ENCODE measurements around the gene OLR1. TPM values are rescaled to one million over a fixed set of nuclear protein-coding genes. Genes with fewer than 3 reads are reported as not detected.

Gene OLR1
- total RNA-seq, 1 experiment from 2014 or later, result not detected

DNA sequence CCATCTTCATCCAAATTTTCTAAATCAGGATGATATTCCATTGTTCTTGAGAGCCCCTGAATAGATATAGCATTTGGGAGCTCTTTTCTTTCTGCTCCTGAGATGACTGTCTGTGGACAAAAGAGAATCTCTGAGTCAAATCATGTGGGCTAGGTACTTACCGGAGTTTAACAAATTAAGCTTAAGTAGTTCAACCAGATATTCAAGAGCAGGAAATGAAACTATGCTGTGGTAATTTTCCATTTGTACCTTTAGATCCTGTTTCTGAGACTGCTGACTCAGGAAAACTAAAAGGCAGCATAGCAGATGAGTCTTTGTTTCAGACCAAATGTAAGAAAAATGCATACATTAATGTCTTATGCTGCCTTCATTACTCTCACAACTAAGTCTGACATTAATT lies 41.9 kb downstream of the OLR1 start, which contains the start of gene CLEC7A:
Gene CLEC7A, minus strand, starts transcription at position 158 of the 400 bp plus-strand sequence. Its CDS starts 117 bp downstream, at position 41.
- POLR2A ChIA-PET, result interaction anchor here (1.6 kb wide), 1 partner anchor 9 kb away, joined by 4 read pairs; no protein-coding TSS in a partner anchor
- Mint-ChIP-seq H3K9me3 (ENCODE audit: unreplicated experiment) (no peaks in the 10 kb centered on the region), H3K36me3 (ENCODE audit: insufficient read depth, unreplicated experiment) (no peaks in the 10 kb centered on the region), H3K4me1 (ENCODE audit: insufficient read depth, unreplicated experiment) (no peaks in the 10 kb centered on the region), H3K4me3 (ENCODE audit: unreplicated experiment) (no peak within 1 kb of the TSS), H3K27me3 (ENCODE audit: insufficient read depth, unreplicated experiment) (no peaks in the 10 kb centered on the region), H3K27ac (ENCODE audit: low read depth, unreplicated experiment) (no peak within 1 kb of the TSS)
- TF ChIP-seq, protein P1, sequence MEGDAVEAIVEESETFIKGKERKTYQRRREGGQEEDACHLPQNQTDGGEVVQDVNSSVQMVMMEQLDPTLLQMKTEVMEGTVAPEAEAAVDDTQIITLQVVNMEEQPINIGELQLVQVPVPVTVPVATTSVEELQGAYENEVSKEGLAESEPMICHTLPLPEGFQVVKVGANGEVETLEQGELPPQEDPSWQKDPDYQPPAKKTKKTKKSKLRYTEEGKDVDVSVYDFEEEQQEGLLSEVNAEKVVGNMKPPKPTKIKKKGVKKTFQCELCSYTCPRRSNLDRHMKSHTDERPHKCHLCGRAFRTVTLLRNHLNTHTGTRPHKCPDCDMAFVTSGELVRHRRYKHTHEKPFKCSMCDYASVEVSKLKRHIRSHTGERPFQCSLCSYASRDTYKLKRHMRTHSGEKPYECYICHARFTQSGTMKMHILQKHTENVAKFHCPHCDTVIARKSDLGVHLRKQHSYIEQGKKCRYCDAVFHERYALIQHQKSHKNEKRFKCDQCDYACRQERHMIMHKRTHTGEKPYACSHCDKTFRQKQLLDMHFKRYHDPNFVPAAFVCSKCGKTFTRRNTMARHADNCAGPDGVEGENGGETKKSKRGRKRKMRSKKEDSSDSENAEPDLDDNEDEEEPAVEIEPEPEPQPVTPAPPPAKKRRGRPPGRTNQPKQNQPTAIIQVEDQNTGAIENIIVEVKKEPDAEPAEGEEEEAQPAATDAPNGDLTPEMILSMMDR (IDR thresholded peaks at IDR 0.05; ENCODE audit: unreplicated experiment), result no peak
- intact Hi-C loops (cut with micrococcal nuclease), result no loop called here
- CTCF ChIA-PET, result interaction anchor here (0.5 to 2.8 kb wide), 13 partner anchors 10 to 1013 kb away, joined by 3 to 11 read pairs (median 3); partner anchors contain the start of gene CLEC12B
- no TSS peak for BruUV-seq (replicated peaks)
- DNase-seq (ENCODE audit: unreplicated experiment), result no peak

DNA sequence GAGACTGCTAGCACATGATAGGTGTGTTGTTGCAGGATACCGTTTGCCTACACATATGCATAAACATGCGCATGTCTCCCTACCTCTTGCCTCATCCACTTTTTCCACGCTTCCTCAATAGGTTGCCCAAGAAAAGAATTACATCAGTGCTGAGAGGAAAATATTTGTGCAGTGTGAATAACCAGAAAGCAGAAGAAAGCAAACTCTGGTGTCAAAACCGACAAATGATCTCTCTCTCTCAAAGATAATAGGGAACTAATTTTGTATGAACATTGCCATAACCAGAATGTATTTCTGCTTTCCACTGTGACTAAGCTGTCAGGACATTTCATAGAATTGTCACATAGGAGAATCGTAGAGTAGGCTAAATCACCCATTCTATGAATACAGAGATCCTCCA lies 43.2 kb downstream of the OLR1 start:
- Mint-ChIP-seq H3K27ac (ENCODE audit: low read depth, unreplicated experiment) (no peak overlapping the region), H3K9me3 (ENCODE audit: unreplicated experiment) (no peaks in the 10 kb centered on the region), H3K36me3 (ENCODE audit: insufficient read depth, unreplicated experiment) (no peaks in the 10 kb centered on the region), H3K4me3 (ENCODE audit: unreplicated experiment) (no peak overlapping the region), H3K4me1 (ENCODE audit: insufficient read depth, unreplicated experiment) (no peaks in the 10 kb centered on the region), H3K27me3 (ENCODE audit: insufficient read depth, unreplicated experiment) (no peaks in the 10 kb centered on the region)
- intact Hi-C loops (cut with micrococcal nuclease), result no loop called here
- no peak for DNase-seq (ENCODE audit: unreplicated experiment)
- ChIA-PET CTCF (interaction anchor here (1.2 to 1.9 kb wide), 2 partner anchors 11 to 94 kb away, joined by 5 to 9 read pairs; no protein-coding TSS in a partner anchor), POLR2A (interaction anchor here (0.8 kb wide), 1 partner anchor 26 kb away, joined by 3 read pairs; no protein-coding TSS in a partner anchor)
- no TSS peak for BruUV-seq (replicated peaks)
- TF ChIP-seq, protein P1 (IDR thresholded peaks at IDR 0.05; ENCODE audit: unreplicated experiment), result no peak

DNA sequence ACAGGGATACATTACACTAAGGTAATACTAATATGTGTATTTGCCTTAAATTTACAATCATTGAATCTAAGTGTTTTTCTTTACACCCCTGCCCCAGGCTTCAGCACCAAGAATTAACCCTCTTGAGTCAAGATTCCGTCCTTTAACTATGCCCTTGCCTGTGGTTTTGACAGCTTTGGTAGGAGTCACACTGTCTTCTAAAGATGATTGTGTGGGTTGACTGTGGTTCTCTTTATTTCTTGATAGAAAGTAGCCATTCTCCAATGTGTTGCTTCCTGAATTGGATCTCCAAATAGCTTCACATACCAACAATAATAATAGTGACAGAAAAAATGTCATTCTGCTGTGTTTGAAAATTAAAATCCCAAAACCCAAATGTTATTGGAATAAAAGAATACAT lies 45.5 kb downstream of the OLR1 start:
- POLR2A ChIA-PET, result no interaction called here
- H3K27me3 Mint-ChIP-seq (ENCODE audit: insufficient read depth, unreplicated experiment), result no peaks in the 10 kb centered on the region
- no peaks in the 10 kb centered on the region for H3K36me3 Mint-ChIP-seq (ENCODE audit: insufficient read depth, unreplicated experiment)

DNA sequence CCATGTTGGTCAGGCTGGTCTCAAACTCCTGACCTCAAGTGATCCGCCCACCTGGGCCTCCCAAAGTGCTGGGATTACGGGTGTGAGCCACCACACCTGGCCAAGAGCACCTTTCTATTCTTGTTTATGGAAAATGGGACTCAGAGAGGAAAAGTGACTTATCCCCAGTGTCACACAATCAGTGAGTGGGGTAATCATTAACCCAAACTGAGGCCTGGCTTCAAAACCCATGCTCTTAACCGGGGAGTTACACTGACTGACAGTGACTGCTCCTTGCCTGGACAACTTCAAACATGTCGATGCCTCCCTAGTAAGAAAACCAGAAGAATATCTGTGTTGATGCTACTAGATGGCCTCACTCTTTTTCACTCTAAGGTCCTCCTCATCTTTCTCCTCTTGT lies 49.2 kb downstream of the OLR1 start:
- Mint-ChIP-seq H3K36me3 (ENCODE audit: insufficient read depth, unreplicated experiment) (no peaks in the 10 kb centered on the region), H3K27me3 (ENCODE audit: insufficient read depth, unreplicated experiment) (no peaks in the 10 kb centered on the region), H3K4me3 (ENCODE audit: unreplicated experiment) (no peak overlapping the region), H3K27ac (ENCODE audit: low read depth, unreplicated experiment) (no peak overlapping the region), H3K9me3 (ENCODE audit: unreplicated experiment) (no peaks in the 10 kb centered on the region), H3K4me1 (ENCODE audit: insufficient read depth, unreplicated experiment) (no peaks in the 10 kb centered on the region)
- intact Hi-C loops (cut with micrococcal nuclease), result no loop called here
- TF ChIP-seq, protein P1 (IDR thresholded peaks at IDR 0.05; ENCODE audit: unreplicated experiment), result no peak
- no TSS peak for BruUV-seq (replicated peaks)
- ChIA-PET CTCF (no interaction called here), POLR2A (no interaction called here)
- no peak for DNase-seq (ENCODE audit: unreplicated experiment)

More for the DNA sequence above, 45.5 kb downstream of the OLR1 start:
- TF ChIP-seq, protein P1 (IDR thresholded peaks at IDR 0.05; ENCODE audit: unreplicated experiment), result no peak
- no peak overlapping the region for H3K4me3 Mint-ChIP-seq (ENCODE audit: unreplicated experiment)
- intact Hi-C loops (cut with micrococcal nuclease), result no loop called here
- H3K27ac Mint-ChIP-seq (ENCODE audit: low read depth, unreplicated experiment), result no peak overlapping the region
- no TSS peak for BruUV-seq (replicated peaks)
- no peak for DNase-seq (ENCODE audit: unreplicated experiment)
- H3K9me3 Mint-ChIP-seq (ENCODE audit: unreplicated experiment), result no peaks in the 10 kb centered on the region
- CTCF ChIA-PET, result interaction anchor here (1.0 to 1.3 kb wide), 2 partner anchors 13 to 30 kb away, joined by 3 read pairs; no protein-coding TSS in a partner anchor
- no peaks in the 10 kb centered on the region for H3K4me1 Mint-ChIP-seq (ENCODE audit: insufficient read depth, unreplicated experiment)

Data from MCF 10A (cell line).